Muscle layer of colon (tissue), 2 donors: Measurements from ENCODE around the gene STIL.

Experiments used
- H3K27ac ChIP-seq: one replicate; pipeline ENCODE4 v1.7.0; 2013; ENCODE audit warnings: low read depth, mild to moderate bottlenecking, low read length, moderate library complexity
- H3K27me3 ChIP-seq, 2 donors: one replicate each; pipeline ENCODE4 v1.7.0; 2013; ENCODE audit warnings: low read length in 2 of 2, mild to moderate bottlenecking in 2 of 2; ENCODE audit not compliant: insufficient read depth in 2 of 2, control insufficient read depth in 1 of 2
- H3K36me3 ChIP-seq: one replicate; pipeline ENCODE4 v1.7.0; 2013; ENCODE audit warnings: mild to moderate bottlenecking, low read length; ENCODE audit not compliant: insufficient read depth
- H3K4me1 ChIP-seq: one replicate; pipeline ENCODE4 v1.7.0; 2013; ENCODE audit warnings: mild to moderate bottlenecking, low read length; ENCODE audit not compliant: insufficient read depth
- H3K4me3 ChIP-seq, 2 donors: one replicate each; pipeline ENCODE4 v1.7.0; 2013; ENCODE audit warnings: low read length in 2 of 2, low read depth in 1 of 2, mild to moderate bottlenecking in 1 of 2, moderate library complexity in 1 of 2
- H3K9ac ChIP-seq: one replicate; pipeline ENCODE4 v1.7.0; 2013; ENCODE audit warnings: low read length
- H3K9me3 ChIP-seq: one replicate; pipeline ENCODE4 v1.7.0; 2013; ENCODE audit warnings: mild to moderate bottlenecking, low read length
- donor health status: abdominal sarcoma.
- donor health status: Adenocarcinoma of cecum.

STIL gene

DNA sequence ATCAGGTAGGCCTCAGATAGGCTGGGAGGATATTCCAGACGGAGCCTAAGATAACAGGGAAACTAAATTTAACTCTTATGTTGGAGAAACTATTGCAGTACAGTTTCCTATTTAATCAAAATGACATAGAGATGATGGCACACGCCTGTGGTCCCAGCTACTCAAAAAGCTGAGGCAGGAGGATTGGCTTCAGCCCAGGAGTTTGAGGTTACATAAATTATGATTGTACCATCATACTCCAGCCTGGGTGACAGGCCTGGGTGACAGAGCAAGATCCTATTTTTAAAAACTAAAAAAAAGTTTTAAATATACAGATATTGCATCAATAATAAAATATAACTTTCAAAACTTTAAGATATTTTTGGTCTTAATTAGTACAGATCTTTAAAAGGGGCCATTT, 56.7 kb downstream of the STIL start:
- H3K27ac ChIP-seq = no peak overlapping the region
- no peak overlapping the region for H3K4me3 ChIP-seq
- H3K4me1 ChIP-seq = no peaks in the 10 kb centered on the region
- H3K36me3 ChIP-seq = no peaks in the 10 kb centered on the region
- H3K27me3 ChIP-seq = no peaks in the 10 kb centered on the region
- no peak overlapping the region for H3K9ac ChIP-seq
- H3K9me3 ChIP-seq = no peaks in the 10 kb centered on the region

DNA sequence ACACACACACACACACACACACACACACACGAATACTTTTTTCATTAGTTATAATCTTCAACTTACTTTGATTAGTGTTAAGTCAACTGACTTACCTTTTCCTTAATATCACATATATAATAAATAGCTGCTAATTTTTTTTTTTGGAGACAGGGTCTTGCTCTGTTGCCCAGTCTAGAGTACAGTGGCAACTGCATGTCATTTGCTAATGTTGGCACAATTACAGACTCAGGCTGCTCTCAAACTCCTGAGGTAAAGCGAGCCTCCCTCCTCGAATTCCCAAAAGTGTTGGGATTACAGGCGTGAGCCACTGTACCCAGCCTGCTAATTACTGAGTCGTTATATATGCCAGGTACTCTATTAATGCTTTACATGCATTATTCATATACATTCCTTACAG, 61.2 kb downstream of the STIL start:
- Histone ChIP-seq H3K36me3 (no peaks in the 10 kb centered on the region), H3K9me3 (no peaks in the 10 kb centered on the region), H3K9ac (no peak overlapping the region), H3K27me3 (no peaks in the 10 kb centered on the region), H3K4me3 (no peak overlapping the region), H3K27ac (no peak overlapping the region), H3K4me1 (no peaks in the 10 kb centered on the region)

DNA sequence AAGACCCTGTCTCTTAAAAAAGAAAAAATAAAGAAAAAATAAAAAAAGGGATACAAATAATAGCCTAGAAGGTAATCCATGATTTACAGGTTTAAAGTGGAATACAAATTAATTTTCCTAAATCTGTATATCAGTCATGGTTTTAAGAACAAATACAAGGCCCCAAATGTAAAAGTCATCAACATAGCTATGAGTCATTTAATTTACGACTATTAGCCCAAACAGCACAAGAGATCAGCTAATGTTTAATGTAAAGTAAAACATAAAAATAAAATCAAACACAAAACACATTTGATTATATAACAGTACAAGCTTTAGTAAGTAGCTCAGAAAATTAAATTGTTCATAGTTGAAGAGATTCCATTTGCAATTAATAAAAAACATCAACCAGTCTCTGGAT, 61.6 kb downstream of the STIL start:
- Histone ChIP-seq H3K9me3 (no peaks in the 10 kb centered on the region), H3K9ac (no peak overlapping the region), H3K36me3 (no peaks in the 10 kb centered on the region), H3K27ac (no peak overlapping the region), H3K4me1 (no peaks in the 10 kb centered on the region), H3K4me3 (no peak overlapping the region), H3K27me3 (no peaks in the 10 kb centered on the region)

DNA sequence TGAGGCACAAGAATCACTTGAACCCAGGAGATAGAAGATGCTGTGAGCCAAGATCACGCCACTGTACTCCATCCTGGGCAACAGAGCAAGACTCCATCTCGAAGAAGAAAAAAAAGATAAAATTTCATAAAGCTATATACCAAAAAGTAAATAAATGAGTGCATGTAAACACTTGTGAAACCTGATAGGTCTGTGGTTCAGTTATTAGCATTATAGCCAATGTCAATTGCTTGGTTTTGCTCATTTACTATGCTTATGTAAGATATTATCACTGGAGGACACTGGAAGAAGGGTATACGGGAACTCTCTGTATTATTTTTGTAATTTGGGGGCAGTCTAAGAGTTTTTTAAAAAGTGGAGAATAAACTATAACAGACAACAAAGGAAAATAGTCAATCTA, 64.2 kb downstream of the STIL start:
- Histone ChIP-seq H3K27ac (no peak overlapping the region), H3K9me3 (no peaks in the 10 kb centered on the region), H3K27me3 (peaks cover 0 to under 1% of the 10 kb centered on the region in 2 donors), H3K9ac (no peak overlapping the region), H3K4me3 (no peak overlapping the region), H3K4me1 (no peaks in the 10 kb centered on the region), H3K36me3 (no peaks in the 10 kb centered on the region)

DNA sequence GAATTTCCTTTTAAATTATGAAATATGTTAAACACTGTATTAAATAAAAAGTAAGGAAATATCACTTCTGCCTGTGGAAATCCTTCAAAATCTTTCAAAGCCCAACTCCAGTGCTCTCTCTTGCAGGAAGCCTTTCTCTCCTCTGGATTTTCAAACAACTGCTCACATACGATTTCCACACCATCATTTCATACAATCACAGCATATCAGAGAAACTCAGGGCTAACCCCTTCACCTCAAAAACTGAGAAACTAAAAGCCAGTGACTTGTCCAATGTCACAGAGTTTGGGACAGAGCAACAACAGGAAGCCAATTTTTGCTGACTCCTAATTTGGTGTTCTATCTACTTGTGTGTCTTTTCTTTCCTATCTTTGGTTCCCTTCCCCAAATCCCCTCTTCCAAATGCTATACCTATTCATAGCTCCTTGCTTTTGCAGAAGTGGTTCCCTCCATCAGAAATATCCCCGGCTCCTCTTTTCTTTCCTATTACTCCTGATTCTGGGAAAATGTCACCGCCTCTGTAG, 69.5 kb downstream of the STIL start:
- Histone ChIP-seq H3K4me1 (no peaks in the 10 kb centered on the region), H3K9ac (no peak overlapping the region), H3K27me3 (peaks cover 0 to 4% of the 10 kb centered on the region in 2 donors)

DNA sequence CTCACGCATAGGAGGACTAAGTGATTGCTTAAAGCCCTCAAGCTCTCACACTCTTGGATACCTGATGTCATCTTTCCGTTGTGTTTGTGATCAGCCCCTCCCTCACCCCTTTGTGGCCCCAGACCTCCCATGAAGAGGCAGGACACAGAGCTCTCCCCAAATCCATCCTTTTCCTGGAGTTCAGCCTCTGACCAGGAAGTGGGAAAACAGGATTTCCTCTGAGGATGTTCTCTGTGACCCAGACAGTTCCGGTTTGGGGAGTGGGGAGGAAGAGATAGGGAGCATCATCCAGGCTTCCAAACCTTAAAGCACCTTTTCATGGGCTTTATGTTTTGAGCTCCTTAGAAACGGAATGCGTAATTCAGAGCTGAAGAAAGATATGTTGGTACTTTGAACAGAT, 70.0 kb downstream of the STIL start:
- Histone ChIP-seq H3K9ac (no peak overlapping the region), H3K4me3 (no peak overlapping the region), H3K4me1 (no peaks in the 10 kb centered on the region), H3K36me3 (no peaks in the 10 kb centered on the region), H3K9me3 (no peaks in the 10 kb centered on the region), H3K27me3 (peaks cover 0 to 4% of the 10 kb centered on the region in 2 donors), H3K27ac (no peak overlapping the region)

More for the DNA sequence above, 69.5 kb downstream of the STIL start:
- H3K27ac ChIP-seq = no peak overlapping the region
- no peak overlapping the region for H3K4me3 ChIP-seq
- H3K9me3 ChIP-seq = no peaks in the 10 kb centered on the region
- H3K36me3 ChIP-seq = no peaks in the 10 kb centered on the region

DNA sequence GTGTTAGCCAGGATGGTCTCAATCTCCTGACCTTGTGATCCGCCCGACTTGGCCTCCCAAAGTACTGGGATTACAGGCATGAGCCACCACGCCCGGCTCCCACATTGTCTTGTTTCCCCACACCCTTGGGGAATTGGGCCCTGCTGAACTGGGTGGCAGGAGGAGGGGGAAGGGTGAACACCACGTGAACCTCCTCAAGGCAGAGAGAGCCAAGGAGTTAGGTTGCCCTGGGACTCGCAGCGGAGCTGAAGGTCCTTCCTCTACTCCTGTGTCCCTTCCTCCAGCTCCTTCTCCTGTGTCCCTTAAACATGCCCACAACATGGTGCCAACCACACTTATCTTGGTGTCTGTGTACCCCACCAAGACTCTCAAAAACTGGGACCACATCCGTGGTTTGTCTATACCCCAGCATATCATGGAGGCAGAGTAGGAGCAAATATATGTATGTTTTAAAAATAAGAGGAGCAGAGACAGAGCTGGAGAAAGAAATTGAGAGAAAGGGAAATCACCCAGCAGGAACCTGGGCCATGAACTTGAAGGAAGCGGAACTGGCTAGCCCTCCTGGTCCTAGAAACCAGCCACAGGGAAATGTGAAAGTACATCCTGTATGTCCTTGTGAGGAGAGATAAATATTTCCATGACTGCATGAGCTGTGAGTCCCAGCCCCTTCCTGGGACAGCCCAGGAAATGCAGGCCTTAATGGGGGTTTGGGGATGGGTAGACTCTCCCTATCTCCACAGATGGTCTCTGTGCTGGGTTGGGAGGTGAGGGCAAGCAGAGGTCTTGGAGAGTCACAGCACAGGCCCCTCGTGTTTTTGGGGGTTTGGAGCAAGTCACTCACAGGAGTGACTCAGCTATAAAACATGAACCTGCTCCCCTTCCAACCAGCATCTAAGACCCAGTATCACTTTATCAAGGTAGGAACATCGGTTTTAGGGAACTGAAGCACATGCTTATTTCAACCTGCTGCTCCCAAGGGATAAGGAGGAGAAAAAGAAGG, 72.5 kb downstream of the STIL start:
- H3K27ac ChIP-seq = no peak overlapping the region
- peaks cover 0 to 4% of the 10 kb centered on the region in 2 donors for H3K27me3 ChIP-seq
- H3K4me1 ChIP-seq = no peaks in the 10 kb centered on the region
- no peaks in the 10 kb centered on the region for H3K9me3 ChIP-seq
- no peaks in the 10 kb centered on the region for H3K36me3 ChIP-seq
- no peak overlapping the region for H3K9ac ChIP-seq
- H3K4me3 ChIP-seq = no peak overlapping the region

DNA sequence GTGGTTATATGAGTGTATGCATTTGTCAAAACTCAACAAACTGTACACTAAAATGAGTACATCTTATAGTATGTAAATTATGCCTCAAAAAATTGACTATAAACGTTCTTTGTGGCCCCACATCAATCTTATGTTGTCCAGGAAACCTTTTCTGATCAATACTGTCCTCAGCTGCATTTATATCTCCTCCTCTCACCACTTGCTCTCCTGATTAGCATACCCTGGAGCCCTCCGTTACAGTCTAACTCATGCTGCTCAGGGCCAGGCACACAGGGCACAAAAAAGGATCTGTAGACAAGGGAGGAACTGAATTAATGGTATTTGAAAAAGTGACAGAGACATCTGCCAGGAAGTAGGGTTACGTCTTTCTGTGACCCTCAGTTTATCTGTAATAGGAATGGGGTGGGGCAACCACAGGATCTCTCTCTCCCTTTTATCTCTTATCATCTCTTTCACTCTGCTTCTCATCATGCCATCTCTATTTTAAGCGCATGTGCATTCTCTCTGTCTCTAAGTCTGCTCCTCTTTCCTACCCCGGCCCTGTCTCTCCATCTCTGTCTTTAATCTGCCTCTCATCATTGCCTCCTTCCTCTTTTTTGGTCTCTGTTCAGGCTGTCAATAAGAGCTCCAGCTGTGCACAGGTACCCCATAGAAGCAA, 74.9 kb downstream of the STIL start:
- H3K9ac ChIP-seq = no peak overlapping the region
- H3K4me3 ChIP-seq = no peak overlapping the region
- H3K9me3 ChIP-seq = no peaks in the 10 kb centered on the region
- H3K27ac ChIP-seq = no peak overlapping the region
- H3K36me3 ChIP-seq = no peaks in the 10 kb centered on the region
- no peaks in the 10 kb centered on the region for H3K27me3 ChIP-seq
- H3K4me1 ChIP-seq = no peaks in the 10 kb centered on the region

DNA sequence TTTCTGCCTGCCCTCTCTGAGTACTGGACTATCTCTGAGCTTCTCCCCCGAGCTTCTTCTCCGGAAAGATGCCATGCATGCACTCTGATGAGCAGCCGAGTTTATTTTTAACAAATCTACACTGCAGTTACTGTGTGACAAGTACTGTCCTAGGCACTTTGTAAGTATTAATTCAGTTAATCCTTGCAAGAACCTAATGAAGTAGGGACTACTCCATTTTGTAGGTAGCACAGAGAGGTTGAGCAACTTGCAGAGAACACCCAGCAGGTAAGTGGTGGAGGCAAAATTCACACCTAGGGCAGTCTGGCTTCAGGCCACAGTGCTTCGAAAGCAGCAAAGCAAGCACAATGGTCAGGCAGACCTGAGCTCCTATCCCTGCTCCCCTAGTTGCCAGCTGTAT, 78.1 kb downstream of the STIL start:
- Histone ChIP-seq H3K36me3 (no peaks in the 10 kb centered on the region), H3K9me3 (no peaks in the 10 kb centered on the region), H3K27me3 (peaks cover 21 to 26% of the 10 kb centered on the region in 2 donors), H3K27ac (no peak overlapping the region), H3K9ac (no peak overlapping the region), H3K4me3 (no peak overlapping the region), H3K4me1 (peaks cover 7% of the 10 kb centered on the region)

DNA sequence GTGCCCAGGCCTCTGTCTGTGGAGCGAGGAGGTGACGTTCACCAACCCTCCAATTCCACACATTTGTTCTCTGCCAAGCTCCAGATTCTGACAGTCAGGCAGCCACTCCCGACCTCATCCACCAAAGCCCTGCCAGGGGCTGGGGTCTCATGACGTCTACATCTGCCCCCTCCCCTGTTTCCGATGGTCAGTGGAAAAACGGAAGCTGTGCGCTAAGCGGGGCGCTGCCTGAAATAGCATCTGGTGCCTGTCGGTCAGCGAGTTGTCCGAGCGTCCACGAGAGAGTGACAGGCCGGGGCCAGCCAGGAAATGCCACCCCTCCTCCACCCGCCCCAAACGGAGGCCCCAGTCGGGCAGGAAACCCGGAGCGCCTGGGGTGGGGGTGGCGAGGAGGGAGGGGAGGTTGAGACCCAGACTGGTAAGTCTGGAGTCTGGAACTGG, 78.7 kb downstream of the STIL start:
- Histone ChIP-seq H3K4me3 (no peak overlapping the region), H3K4me1 (peaks cover 7% of the 10 kb centered on the region), H3K9ac (no peak overlapping the region), H3K27me3 (peaks cover 26 to 32% of the 10 kb centered on the region in 2 donors), H3K9me3 (no peaks in the 10 kb centered on the region), H3K27ac (no peak overlapping the region), H3K36me3 (no peaks in the 10 kb centered on the region)

DNA sequence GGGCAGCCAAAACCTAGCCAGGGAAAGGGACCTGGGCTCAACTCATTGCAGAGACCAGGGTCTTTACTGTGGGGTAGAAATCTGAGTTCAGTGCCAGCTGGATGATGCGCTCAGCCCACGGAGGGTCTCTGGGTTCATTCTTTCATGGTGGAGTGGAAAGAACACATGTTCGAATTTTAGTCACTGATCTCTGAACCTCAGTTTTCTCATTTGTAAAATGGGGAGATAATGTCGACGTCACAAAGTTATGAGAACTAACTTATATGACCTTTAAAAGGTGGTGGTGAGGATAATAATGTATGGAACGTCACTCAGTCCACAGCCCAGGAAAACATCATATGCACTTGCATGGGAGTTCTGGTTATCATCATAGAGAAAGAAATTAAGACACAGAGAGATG, 80.8 kb downstream of the STIL start:
- H3K27ac ChIP-seq = no peak overlapping the region
- no peaks in the 10 kb centered on the region for H3K36me3 ChIP-seq
- no peaks in the 10 kb centered on the region for H3K9me3 ChIP-seq
- H3K4me3 ChIP-seq = no peak overlapping the region
- peaks cover 47 to 53% of the 10 kb centered on the region in 2 donors for H3K27me3 ChIP-seq
- no peak overlapping the region for H3K9ac ChIP-seq
- peaks cover 7% of the 10 kb centered on the region for H3K4me1 ChIP-seq
